ENCODE measurements around the gene MAOA.

Gene MAOA

GRCh38 chrX:43664708-43665107, 8.6 kb downstream of the MAOA start:
- CTCF ChIA-PET = interaction anchor here (0.7 to 1.8 kb wide), 2 partner anchors 10 to 620 kb away, joined by 3 to 8 read pairs; no protein-coding TSS in a partner anchor
- no peaks in the 10 kb centered on the region for H3K4me1 ChIP-seq (ENCODE audit: control insufficient read depth, insufficient read depth, low read length)
- TF ChIP-seq, protein P1, sequence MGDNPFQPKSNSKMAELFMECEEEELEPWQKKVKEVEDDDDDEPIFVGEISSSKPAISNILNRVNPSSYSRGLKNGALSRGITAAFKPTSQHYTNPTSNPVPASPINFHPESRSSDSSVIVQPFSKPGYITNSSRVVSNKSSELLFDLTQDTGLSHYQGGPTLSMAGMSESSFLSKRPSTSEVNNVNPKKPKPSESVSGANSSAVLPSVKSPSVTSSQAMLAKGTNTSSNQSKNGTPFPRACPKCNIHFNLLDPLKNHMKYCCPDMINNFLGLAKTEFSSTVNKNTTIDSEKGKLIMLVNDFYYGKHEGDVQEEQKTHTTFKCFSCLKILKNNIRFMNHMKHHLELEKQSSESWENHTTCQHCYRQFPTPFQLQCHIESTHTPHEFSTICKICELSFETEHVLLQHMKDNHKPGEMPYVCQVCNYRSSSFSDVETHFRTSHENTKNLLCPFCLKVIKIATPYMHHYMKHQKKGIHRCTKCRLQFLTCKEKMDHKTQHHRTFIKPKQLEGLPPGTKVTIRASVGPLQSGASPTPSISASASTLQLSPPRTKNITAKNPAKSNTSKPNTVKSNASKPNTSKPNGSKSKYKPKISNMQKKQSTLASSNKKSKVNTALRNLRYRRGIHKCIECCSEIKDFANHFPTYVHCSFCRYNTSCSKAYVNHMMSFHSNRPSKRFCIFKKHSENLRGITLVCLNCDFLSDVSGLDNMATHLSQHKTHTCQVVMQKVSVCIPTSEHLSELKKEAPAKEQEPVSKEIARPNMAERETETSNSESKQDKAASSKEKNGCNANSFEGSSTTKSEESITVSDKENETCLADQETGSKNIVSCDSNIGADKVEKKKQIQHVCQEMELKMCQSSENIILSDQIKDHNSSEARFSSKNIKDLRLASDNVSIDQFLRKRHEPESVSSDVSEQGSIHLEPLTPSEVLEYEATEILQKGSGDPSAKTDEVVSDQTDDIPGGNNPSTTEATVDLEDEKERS (tag by site-specific recombination; IDR thresholded peaks at IDR 0.05) = no peak
- TF ChIP-seq ZFP3 (tag by site-specific recombination; IDR thresholded peaks at IDR 0.05; ENCODE audit: low read depth) = no peak
- TF ChIP-seq ZNF175 (tag by site-specific recombination; IDR thresholded peaks at IDR 0.05) = no peak
- no peak for TF ChIP-seq ZNF76 (tag by site-specific recombination; IDR thresholded peaks at IDR 0.05; ENCODE audit: borderline replicate concordance, low read depth)
- TF ChIP-seq, protein P2, sequence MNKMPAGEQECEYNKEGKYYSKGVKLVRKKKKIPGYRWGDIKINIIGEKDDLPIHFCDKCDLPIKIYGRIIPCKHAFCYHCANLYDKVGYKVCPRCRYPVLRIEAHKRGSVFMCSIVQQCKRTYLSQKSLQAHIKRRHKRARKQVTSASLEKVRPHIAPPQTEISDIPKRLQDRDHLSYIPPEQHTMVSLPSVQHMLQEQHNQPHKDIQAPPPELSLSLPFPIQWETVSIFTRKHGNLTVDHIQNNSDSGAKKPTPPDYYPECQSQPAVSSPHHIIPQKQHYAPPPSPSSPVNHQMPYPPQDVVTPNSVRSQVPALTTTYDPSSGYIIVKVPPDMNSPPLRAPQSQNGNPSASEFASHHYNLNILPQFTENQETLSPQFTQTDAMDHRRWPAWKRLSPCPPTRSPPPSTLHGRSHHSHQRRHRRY (tag by site-specific recombination; IDR thresholded peaks at IDR 0.05) = no peak
- no peak for TF ChIP-seq ZNF266 (tag by site-specific recombination; IDR thresholded peaks at IDR 0.05; ENCODE audit: low read depth)
- no peak for TF ChIP-seq ZBTB7A (tag by site-specific recombination; IDR thresholded peaks at IDR 0.05; ENCODE audit: low read depth)
- TF ChIP-seq ZNF548 (tag by site-specific recombination; IDR thresholded peaks at IDR 0.05) = no peak
- TF ChIP-seq ZFP41 (tag by site-specific recombination; IDR thresholded peaks at IDR 0.05; ENCODE audit: borderline replicate concordance) = no peak
- TF ChIP-seq GLIS1 (tag by site-specific recombination; IDR thresholded peaks at IDR 0.05) = no peak
- TF ChIP-seq ZNF404 (tag by site-specific recombination; IDR thresholded peaks at IDR 0.05) = no peak
- TF ChIP-seq, protein P3, sequence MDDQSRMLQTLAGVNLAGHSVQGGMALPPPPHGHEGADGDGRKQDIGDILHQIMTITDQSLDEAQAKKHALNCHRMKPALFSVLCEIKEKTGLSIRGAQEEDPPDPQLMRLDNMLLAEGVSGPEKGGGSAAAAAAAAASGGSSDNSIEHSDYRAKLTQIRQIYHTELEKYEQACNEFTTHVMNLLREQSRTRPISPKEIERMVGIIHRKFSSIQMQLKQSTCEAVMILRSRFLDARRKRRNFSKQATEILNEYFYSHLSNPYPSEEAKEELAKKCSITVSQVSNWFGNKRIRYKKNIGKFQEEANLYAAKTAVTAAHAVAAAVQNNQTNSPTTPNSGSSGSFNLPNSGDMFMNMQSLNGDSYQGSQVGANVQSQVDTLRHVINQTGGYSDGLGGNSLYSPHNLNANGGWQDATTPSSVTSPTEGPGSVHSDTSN (CRISPR knock-in tag; IDR thresholded peaks at IDR 0.05) = no peak
- no peak for TF ChIP-seq KLF8 (tag by site-specific recombination; IDR thresholded peaks at IDR 0.05)
- no peak for TF ChIP-seq MZF1 (tag by site-specific recombination; IDR thresholded peaks at IDR 0.05; ENCODE audit: borderline replicate concordance)
- TF ChIP-seq ZNF513 (tag by site-specific recombination; IDR thresholded peaks at IDR 0.05) = no peak
- TF ChIP-seq ZNF133 (tag by site-specific recombination; IDR thresholded peaks at IDR 0.05) = no peak
- no peak for TF ChIP-seq ZBTB1 (tag by site-specific recombination; IDR thresholded peaks at IDR 0.05)
- TF ChIP-seq ZNF157 (tag by site-specific recombination; IDR thresholded peaks at IDR 0.05) = no peak
- TF ChIP-seq HIC1 (tag by site-specific recombination; IDR thresholded peaks at IDR 0.05) = no peak
- no peaks in the 10 kb centered on the region for H3K36me3 ChIP-seq (ENCODE audit: control insufficient read depth in 2 of 2, insufficient read depth in 1 of 2, low read length in 2 of 2)
- H3K4me3 ChIP-seq (ENCODE audit: low read depth, low read length) = no peak overlapping the region
- H3K9me3 ChIP-seq (ENCODE audit: control insufficient read depth, insufficient read depth, low read depth, low read length) = no peaks in the 10 kb centered on the region
- POLR2A ChIA-PET = no interaction called here
- no peak overlapping the region for H3K27ac ChIP-seq (ENCODE audit: extremely low read depth, low read depth, low read length)
